ENCODE data around the gene MRPS27. TPM values are rescaled to one million over a fixed set of nuclear protein-coding genes. Genes with fewer than 3 reads are reported as not detected.

The MRPS27 gene
- total and polyA plus RNA-seq, 9 donors = 37.0 to 46.6 (median 41.9) TPM

DNA sequence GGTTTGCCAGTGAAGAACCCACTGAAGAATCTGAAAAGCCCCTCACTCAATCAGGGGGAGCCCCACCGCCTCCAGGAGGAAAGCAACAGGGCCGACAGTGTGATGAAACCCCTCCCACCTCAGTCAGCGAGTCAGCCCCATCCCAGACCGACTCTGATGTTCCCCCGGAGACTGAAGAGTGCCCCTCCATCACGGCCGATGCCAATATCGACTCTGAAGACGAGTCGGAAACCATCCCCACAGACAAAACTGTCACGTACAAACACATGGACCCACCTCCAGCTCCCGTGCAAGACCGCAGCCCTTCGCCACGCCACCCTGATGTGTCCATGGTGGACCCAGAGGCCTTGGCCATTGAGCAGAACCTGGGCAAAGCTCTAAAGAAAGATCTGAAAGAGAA lies 120.4 kb downstream of the MRPS27 start:
- WGBS (ENCODE audit: insufficient coverage) = 100% methylated on average over 7 of the region's 15 CpGs
- peaks cover 43% of the 10 kb centered on the region for H3K36me3 ChIP-seq (ENCODE audit: control insufficient read depth, insufficient read depth, low read length)
- no peaks in the 10 kb centered on the region for H3K4me1 ChIP-seq (ENCODE audit: control insufficient read depth, insufficient read depth, low read length)
- no peak overlapping the region for H3K4me3 ChIP-seq (ENCODE audit: low read length)
- peaks cover 2% of the 10 kb centered on the region for H3K9me3 ChIP-seq (replicated peaks; ENCODE audit: control insufficient read depth, low read depth, low read length)
- H3K27me3 ChIP-seq (ENCODE audit: control insufficient read depth, insufficient read depth, low read length) = no peaks in the 10 kb centered on the region
- H3K27ac ChIP-seq (ENCODE audit: low read length) = no peak overlapping the region
- no peak for DNase-seq

DNA sequence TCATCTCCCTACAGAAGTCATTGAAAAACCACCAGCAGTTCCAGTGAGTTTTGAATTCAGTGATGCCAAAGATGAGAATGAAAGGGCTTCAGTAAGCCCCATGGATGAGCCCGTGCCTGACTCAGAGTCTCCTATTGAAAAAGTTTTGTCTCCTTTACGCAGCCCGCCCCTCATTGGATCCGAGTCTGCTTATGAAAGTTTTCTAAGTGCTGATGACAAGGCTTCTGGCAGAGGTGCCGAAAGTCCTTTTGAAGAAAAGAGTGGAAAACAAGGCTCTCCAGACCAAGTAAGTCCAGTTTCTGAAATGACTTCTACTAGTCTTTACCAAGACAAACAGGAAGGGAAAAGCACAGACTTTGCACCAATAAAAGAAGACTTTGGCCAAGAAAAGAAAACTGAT lies 122.6 kb downstream of the MRPS27 start:
- no peak for DNase-seq
- H3K27me3 ChIP-seq (ENCODE audit: control insufficient read depth, insufficient read depth, low read length) = no peaks in the 10 kb centered on the region
- H3K4me3 ChIP-seq (ENCODE audit: low read length) = no peak overlapping the region
- no peaks in the 10 kb centered on the region for H3K4me1 ChIP-seq (ENCODE audit: control insufficient read depth, insufficient read depth, low read length)
- WGBS (ENCODE audit: insufficient coverage) = 100% methylated on average over 4 of the region's 5 CpGs
- H3K9me3 ChIP-seq (replicated peaks; ENCODE audit: control insufficient read depth, low read depth, low read length) = peaks cover 2% of the 10 kb centered on the region
- no peak overlapping the region for H3K27ac ChIP-seq (ENCODE audit: low read length)
- H3K36me3 ChIP-seq (ENCODE audit: control insufficient read depth, insufficient read depth, low read length) = peaks cover 45% of the 10 kb centered on the region

DNA sequence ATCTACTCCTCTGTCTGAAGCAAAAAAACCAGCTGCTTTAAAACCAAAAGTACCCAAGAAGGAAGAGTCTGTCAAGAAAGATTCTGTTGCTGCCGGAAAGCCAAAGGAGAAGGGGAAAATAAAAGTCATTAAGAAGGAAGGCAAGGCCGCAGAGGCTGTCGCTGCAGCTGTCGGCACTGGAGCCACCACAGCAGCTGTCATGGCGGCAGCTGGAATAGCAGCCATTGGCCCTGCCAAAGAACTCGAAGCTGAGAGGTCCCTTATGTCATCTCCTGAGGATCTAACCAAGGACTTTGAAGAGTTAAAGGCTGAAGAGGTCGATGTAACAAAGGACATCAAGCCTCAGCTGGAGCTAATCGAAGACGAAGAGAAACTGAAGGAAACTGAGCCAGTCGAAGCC lies 124.5 kb downstream of the MRPS27 start:
- Histone ChIP-seq H3K36me3 (ENCODE audit: control insufficient read depth, insufficient read depth, low read length) (peaks cover 44% of the 10 kb centered on the region), H3K27me3 (ENCODE audit: control insufficient read depth, insufficient read depth, low read length) (no peaks in the 10 kb centered on the region), H3K9me3 (replicated peaks; ENCODE audit: control insufficient read depth, low read depth, low read length) (peaks cover 2% of the 10 kb centered on the region), H3K27ac (ENCODE audit: low read length) (no peak overlapping the region), H3K4me1 (ENCODE audit: control insufficient read depth, insufficient read depth, low read length) (no peaks in the 10 kb centered on the region), H3K4me3 (ENCODE audit: low read length) (no peak overlapping the region)
- 94% methylated on average over 10 of the region's 10 CpGs for WGBS (ENCODE audit: insufficient coverage)
- DNase-seq = no peak

DNA sequence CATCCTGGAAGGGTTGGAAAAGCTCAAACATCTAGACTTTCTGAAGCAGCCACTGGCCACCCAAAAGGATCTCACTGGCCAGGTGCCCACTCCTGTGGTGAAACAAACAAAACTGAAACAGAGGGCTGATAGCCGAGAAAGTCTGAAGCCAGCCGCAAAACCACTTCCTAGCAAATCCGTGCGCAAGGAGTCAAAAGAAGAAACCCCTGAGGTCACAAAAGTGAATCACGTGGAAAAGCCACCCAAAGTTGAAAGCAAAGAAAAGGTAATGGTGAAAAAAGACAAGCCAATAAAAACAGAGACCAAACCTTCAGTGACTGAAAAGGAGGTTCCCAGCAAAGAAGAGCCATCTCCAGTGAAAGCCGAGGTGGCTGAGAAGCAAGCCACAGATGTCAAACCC lies 125.2 kb downstream of the MRPS27 start:
- Histone ChIP-seq H3K4me1 (ENCODE audit: control insufficient read depth, insufficient read depth, low read length) (no peaks in the 10 kb centered on the region), H3K27ac (ENCODE audit: low read length) (no peak overlapping the region), H3K27me3 (ENCODE audit: control insufficient read depth, insufficient read depth, low read length) (no peaks in the 10 kb centered on the region), H3K4me3 (ENCODE audit: low read length) (no peak overlapping the region), H3K36me3 (ENCODE audit: control insufficient read depth, insufficient read depth, low read length) (peaks cover 38% of the 10 kb centered on the region), H3K9me3 (replicated peaks; ENCODE audit: control insufficient read depth, low read depth, low read length) (peaks cover 2% of the 10 kb centered on the region)
- no peak for DNase-seq
- WGBS (ENCODE audit: insufficient coverage) = 100% methylated on average over 2 of the region's 6 CpGs

DNA sequence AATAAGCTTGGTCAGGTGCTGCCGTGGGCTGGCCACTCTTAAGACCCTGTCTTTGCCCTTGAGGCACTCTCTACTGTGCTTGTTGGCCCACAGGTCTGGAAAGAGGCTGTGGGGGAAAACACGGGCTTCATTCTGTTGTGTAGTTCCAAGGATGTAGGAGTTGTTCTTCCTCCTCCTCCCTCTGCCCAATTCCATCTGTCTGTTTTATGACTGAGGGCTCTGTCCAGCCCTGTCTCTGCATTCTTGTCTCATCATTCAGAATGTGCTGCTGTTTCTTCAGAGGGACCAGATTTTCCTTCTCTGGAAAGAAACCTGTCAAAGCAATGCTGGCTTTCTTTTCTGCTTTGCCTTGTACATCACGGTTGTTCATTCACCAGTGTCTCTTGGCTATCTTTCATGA lies 128.6 kb downstream of the MRPS27 start:
- Histone ChIP-seq H3K4me1 (ENCODE audit: control insufficient read depth, insufficient read depth, low read length) (peaks cover 6% of the 10 kb centered on the region), H3K9me3 (replicated peaks; ENCODE audit: control insufficient read depth, low read depth, low read length) (peaks cover 2% of the 10 kb centered on the region), H3K27ac (ENCODE audit: low read length) (no peak overlapping the region), H3K27me3 (ENCODE audit: control insufficient read depth, insufficient read depth, low read length) (no peaks in the 10 kb centered on the region), H3K4me3 (ENCODE audit: low read length) (no peak overlapping the region), H3K36me3 (ENCODE audit: control insufficient read depth, insufficient read depth, low read length) (peaks cover 26% of the 10 kb centered on the region)
- no peak for DNase-seq
- WGBS (ENCODE audit: insufficient coverage) = 83% methylated on average over 1 of the region's 3 CpGs

DNA sequence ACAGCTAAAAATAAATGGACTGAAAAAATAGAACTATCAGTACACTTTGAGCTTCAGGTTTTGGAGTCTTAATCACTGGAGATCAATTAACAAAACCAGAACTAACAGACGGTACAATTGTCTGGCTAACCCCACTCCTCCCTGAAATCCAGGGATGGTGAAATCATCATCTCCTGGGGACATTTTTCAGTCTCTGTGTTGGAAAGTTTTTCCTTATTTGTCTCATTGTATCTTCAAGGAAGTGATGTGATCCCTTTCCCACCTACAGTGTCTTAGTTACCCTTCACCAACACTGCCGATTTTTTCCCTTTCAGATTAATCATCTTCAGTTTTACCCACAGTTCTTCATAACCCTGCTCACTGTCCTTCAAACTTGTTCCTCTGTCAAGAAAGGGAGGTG lies 130.9 kb downstream of the MRPS27 start:
- DNase-seq = peak; percentile 84
- Histone ChIP-seq H3K9me3 (replicated peaks; ENCODE audit: control insufficient read depth, low read depth, low read length) (no peaks in the 10 kb centered on the region), H3K27ac (ENCODE audit: low read length) (peak overlapping the region; percentile 57), H3K4me1 (ENCODE audit: control insufficient read depth, insufficient read depth, low read length) (peaks cover 19% of the 10 kb centered on the region), H3K4me3 (ENCODE audit: low read length) (no peak overlapping the region), H3K27me3 (ENCODE audit: control insufficient read depth, insufficient read depth, low read length) (no peaks in the 10 kb centered on the region), H3K36me3 (ENCODE audit: control insufficient read depth, insufficient read depth, low read length) (peaks cover 14% of the 10 kb centered on the region)
- no CpG with 5 or more reads among the region's 2 CpGs for WGBS (ENCODE audit: insufficient coverage)

DNA sequence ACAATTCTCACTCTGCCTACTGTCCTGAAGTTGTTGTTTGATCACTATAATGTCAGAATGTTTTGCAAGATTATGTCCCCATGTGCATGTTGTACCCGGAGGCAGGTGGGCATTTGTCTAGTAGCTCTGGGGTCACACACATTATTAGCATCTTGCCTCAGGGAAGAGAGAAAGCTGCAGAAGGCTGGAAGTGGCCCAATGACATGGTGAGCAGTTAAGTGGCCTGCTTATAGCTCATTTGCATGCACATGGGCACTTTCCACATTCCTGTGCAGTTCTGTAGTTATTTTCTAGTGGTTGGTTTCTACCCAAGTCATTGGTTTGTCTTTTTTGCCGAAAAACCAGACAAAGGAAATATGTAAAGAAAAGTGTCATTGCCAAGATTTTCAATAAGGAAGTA lies 131.9 kb downstream of the MRPS27 start:
- no peak overlapping the region for H3K4me3 ChIP-seq (ENCODE audit: low read length)
- no peak for DNase-seq
- no peaks in the 10 kb centered on the region for H3K9me3 ChIP-seq (replicated peaks; ENCODE audit: control insufficient read depth, low read depth, low read length)
- WGBS (ENCODE audit: insufficient coverage) = 100% methylated on average over 1 of the region's 2 CpGs
- peaks cover 19% of the 10 kb centered on the region for H3K4me1 ChIP-seq (ENCODE audit: control insufficient read depth, insufficient read depth, low read length)
- no peaks in the 10 kb centered on the region for H3K27me3 ChIP-seq (ENCODE audit: control insufficient read depth, insufficient read depth, low read length)
- peaks cover 12% of the 10 kb centered on the region for H3K36me3 ChIP-seq (ENCODE audit: control insufficient read depth, insufficient read depth, low read length)
- no peak overlapping the region for H3K27ac ChIP-seq (ENCODE audit: low read length)

DNA sequence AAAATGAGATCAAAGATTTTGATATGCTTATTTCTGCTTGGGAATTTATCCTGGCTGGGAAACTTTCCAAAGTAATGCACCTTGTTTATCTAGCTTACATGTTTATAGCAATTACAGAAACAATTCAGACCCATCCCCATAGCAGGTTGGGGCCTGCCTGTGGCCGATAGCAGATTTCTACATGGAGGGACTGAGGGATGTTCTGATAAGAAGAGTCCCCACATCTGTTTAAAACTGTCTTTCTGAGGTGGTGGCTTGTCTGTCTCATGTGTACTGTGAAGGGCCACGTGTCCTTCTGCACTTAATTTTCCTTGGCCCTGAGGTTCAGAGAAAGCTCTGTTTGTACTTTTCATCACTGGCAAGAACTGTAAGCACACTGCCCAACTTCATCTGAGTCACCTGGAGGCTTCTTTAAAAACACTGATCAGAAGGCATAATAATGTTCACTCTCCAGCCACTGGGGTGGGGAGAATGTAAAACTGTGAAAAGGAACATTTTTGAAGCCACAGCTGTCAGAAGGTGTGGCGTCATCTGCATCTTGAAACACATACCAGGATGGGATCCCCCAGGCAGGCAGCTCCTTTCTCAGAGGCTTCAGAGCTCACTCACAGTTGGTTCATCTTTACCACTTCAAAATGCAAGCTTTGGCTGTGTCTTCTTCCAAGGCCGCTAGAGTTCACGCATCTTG lies 132.5 kb downstream of the MRPS27 start:
- H3K27me3 ChIP-seq (ENCODE audit: control insufficient read depth, insufficient read depth, low read length) = no peaks in the 10 kb centered on the region
- WGBS (ENCODE audit: insufficient coverage) = 0% methylated on average over 1 of the region's 5 CpGs
- no peak overlapping the region for H3K4me3 ChIP-seq (ENCODE audit: low read length)
- no peak overlapping the region for H3K27ac ChIP-seq (ENCODE audit: low read length)
- H3K9me3 ChIP-seq (replicated peaks; ENCODE audit: control insufficient read depth, low read depth, low read length) = no peaks in the 10 kb centered on the region
- peak; percentile 41 for DNase-seq
- H3K36me3 ChIP-seq (ENCODE audit: control insufficient read depth, insufficient read depth, low read length) = peaks cover 12% of the 10 kb centered on the region
- peaks cover 19% of the 10 kb centered on the region for H3K4me1 ChIP-seq (ENCODE audit: control insufficient read depth, insufficient read depth, low read length)

DNA sequence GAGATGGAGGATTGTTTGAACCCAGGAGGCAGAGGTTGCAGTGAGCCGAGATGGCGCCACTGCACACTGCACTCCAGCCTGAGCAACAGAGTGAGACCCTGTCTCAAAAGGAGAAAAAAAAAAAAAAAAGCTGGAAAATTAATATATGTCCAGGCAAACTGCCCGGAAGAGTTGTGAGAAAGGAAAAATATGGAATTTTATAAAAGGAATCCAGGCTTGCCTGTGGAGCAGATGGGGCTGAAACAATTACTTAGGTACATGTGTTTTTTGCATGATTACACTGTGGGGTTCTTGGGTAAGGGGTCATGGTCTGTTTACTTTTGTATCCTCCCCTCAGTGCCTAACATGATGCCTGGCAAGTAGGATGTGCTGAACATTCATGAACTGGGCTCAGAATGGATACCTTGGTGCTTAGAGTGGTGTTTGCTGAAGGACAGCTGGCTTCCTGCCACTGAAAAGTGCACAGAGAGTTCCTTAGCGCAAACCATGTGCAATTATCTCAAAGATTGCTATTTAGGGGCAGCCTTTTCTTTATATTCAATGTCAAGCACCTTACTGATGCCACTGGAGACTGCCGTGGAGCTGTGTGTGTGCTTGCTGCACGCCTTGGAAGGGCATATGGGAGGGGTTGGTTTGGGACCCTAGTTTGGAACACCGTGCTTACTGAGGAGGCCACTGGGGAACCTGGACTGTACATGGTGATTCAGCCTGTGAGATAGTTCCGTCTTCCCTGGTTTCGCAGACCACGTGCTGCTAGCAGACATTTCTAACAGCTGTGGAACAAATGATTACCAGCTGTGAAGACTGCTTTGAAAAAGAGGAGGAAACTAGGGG lies 134.3 kb downstream of the MRPS27 start:
- H3K27ac ChIP-seq (ENCODE audit: low read length) = peak overlapping the region; percentile 80

DNA sequence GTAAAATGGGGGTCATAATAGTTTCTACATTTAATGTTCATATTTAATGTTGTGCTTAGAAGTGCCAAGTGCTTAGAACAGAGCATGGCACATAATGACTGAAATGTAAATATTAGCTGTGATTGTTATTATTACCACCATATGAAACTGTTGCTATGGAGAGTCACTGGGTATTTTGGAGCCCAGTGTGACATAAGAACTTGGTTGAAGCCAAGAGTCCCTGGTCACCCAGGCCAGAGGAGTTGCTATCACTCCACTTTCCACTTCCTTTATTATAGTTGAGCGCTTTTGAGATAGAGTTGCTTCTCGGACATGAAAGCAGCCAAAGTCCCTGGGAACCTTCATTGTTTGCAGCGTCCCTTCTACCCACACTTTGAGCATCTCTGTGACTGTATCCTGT lies 135.6 kb downstream of the MRPS27 start:
- no CpG with 5 or more reads among the region's 3 CpGs for WGBS (ENCODE audit: insufficient coverage)
- H3K36me3 ChIP-seq (ENCODE audit: control insufficient read depth, insufficient read depth, low read length) = peaks cover 12% of the 10 kb centered on the region

More for the DNA sequence above, 134.3 kb downstream of the MRPS27 start:
- Histone ChIP-seq H3K9me3 (replicated peaks; ENCODE audit: control insufficient read depth, low read depth, low read length) (no peaks in the 10 kb centered on the region), H3K36me3 (ENCODE audit: control insufficient read depth, insufficient read depth, low read length) (peaks cover 12% of the 10 kb centered on the region), H3K27me3 (ENCODE audit: control insufficient read depth, insufficient read depth, low read length) (no peaks in the 10 kb centered on the region), H3K4me1 (ENCODE audit: control insufficient read depth, insufficient read depth, low read length) (peaks cover 19% of the 10 kb centered on the region), H3K4me3 (ENCODE audit: low read length) (no peak overlapping the region)
- WGBS (ENCODE audit: insufficient coverage) = 25% methylated on average over 8 of the region's 10 CpGs
- DNase-seq = peak; percentile 96

More for the DNA sequence above, 135.6 kb downstream of the MRPS27 start:
- no peaks in the 10 kb centered on the region for H3K9me3 ChIP-seq (replicated peaks; ENCODE audit: control insufficient read depth, low read depth, low read length)
- no peaks in the 10 kb centered on the region for H3K27me3 ChIP-seq (ENCODE audit: control insufficient read depth, insufficient read depth, low read length)
- H3K27ac ChIP-seq (ENCODE audit: low read length) = no peak overlapping the region
- DNase-seq = no peak
- peaks cover 25% of the 10 kb centered on the region for H3K4me1 ChIP-seq (ENCODE audit: control insufficient read depth, insufficient read depth, low read length)
- H3K4me3 ChIP-seq (ENCODE audit: low read length) = no peak overlapping the region

Data from muscle of leg (tissue), 11 donors.